Loucy (cell line): Measurements from ENCODE around the gene LSM7.

ENCODE experiments used
- H2AFZ ChIP-seq: fragments of 200-600 bp; sonication (generic); 2 replicates; pipeline ENCODE4 v1.6.0; 2016; ENCODE audit warnings: antibody characterized with exemption, mild to moderate bottlenecking, low read length, moderate library complexity
- H3F3A ChIP-seq: fragments of 200-600 bp; 2 replicates; pipeline ENCODE4 v1.6.0; 2016; ENCODE audit warnings: antibody characterized with exemption, low read depth, mild to moderate bottlenecking
- H3K27me3 ChIP-seq: fragments of 200-600 bp; sonication (generic); 2 replicates; pipeline ENCODE4 v1.6.1; 2014; ENCODE audit warnings: low read length, mild to moderate bottlenecking; ENCODE audit not compliant: insufficient read depth, poor library complexity, severe bottlenecking
- H3K36me3 ChIP-seq: fragments of 200-600 bp; sonication (generic); 2 replicates; pipeline ENCODE4 v1.6.1; 2016; ENCODE audit warnings: low read length; ENCODE audit not compliant: insufficient read depth
- H3K4me1 ChIP-seq: fragments of 200-600 bp; sonication (generic); 2 replicates; pipeline ENCODE4 v1.5.1; 2014; ENCODE audit warnings: low read length, mild to moderate bottlenecking; ENCODE audit not compliant: insufficient read depth, poor library complexity, severe bottlenecking
- H3K4me2 ChIP-seq: fragments of 200-600 bp; sonication (generic); 2 replicates; pipeline ENCODE4 v1.6.0; 2014; ENCODE audit warnings: antibody characterized with exemption, low read length, low read depth, mild to moderate bottlenecking; ENCODE audit not compliant: poor library complexity, severe bottlenecking
- H3K4me3 ChIP-seq: fragments of 200-600 bp; sonication (generic); 2 replicates; pipeline ENCODE4 v1.5.1; 2014; ENCODE audit warnings: low read length, mild to moderate bottlenecking, mixed read lengths; ENCODE audit not compliant: poor library complexity, severe bottlenecking
- H3K79me2 ChIP-seq: fragments of 200-600 bp; sonication (generic); 2 replicates; pipeline ENCODE4 v1.6.1; 2014; ENCODE audit warnings: low read length; ENCODE audit not compliant: insufficient read depth
- H3K9ac ChIP-seq: fragments of 200-600 bp; sonication (generic); 2 replicates; pipeline ENCODE4 v1.6.0; 2014; ENCODE audit warnings: mild to moderate bottlenecking, low read depth, low read length, moderate library complexity; ENCODE audit not compliant: poor library complexity, severe bottlenecking
- H3K9me2 ChIP-seq: fragments of 200-600 bp; sonication (generic); replicated peaks from 2 replicates; pipeline ENCODE4 v1.6.1; 2016; ENCODE audit warnings: low read depth, low read length, mixed read lengths
- H3K9me3 ChIP-seq: fragments of 200-600 bp; sonication (generic); 2 replicates; pipeline ENCODE4 v1.6.1; 2014; ENCODE audit warnings: mild to moderate bottlenecking, antibody characterized with exemption, low read length, low read depth; ENCODE audit not compliant: insufficient read depth
- H4K20me1 ChIP-seq: fragments of 200-600 bp; sonication (generic); 2 replicates; pipeline ENCODE4 v1.6.0; 2014; ENCODE audit warnings: antibody characterized with exemption, low read length, mild to moderate bottlenecking; ENCODE audit not compliant: insufficient read depth, poor library complexity, severe bottlenecking
- CTCF ChIP-seq: fragments of 200-600 bp; sonication (generic); conservative IDR thresholded peaks from 2 replicates; pipeline ENCODE4 v1.5.1; 2014; ENCODE audit warnings: mild to moderate bottlenecking, antibody characterized with exemption, low read length
- EZH2phosphoT487 ChIP-seq: fragments of 200-600 bp; IDR thresholded peaks from 2 replicates; pipeline ENCODE4 v1.6.1; 2018; ENCODE audit warnings: antibody characterized with exemption, mild to moderate bottlenecking, moderate library complexity, borderline replicate concordance

LSM7 gene

GRCh38 chr19:2362046-2362969 lies 33.9 kb upstream of the LSM7 start:
- TF ChIP-seq EZH2phosphoT487 (no peak), CTCF (no peak)
- Histone ChIP-seq H3K36me3 (no peaks in the 10 kb centered on the region), H3K79me2 (no peaks in the 10 kb centered on the region), H2AFZ (no peak overlapping the region), H3K4me1 (peaks cover 9% of the 10 kb centered on the region), H3K27me3 (no peaks in the 10 kb centered on the region), H3K4me3 (no peak overlapping the region), H3K4me2 (no peak overlapping the region), H3K9ac (no peak overlapping the region), H3F3A (no peaks in the 10 kb centered on the region), H4K20me1 (no peaks in the 10 kb centered on the region), H3K9me2 (no peaks in the 10 kb centered on the region), H3K9me3 (no peaks in the 10 kb centered on the region)

- H3K9me2 ChIP-seq: no peaks in the 10 kb centered on the region
- no peaks in the 10 kb centered on the region for H4K20me1 ChIP-seq
These were observed 33.1 kb upstream of the LSM7 start for GRCh38 chr19:2361246-2362045.

GRCh38 chr19:2360833-2361232 lies 32.4 kb upstream of the LSM7 start:
- Histone ChIP-seq H3K4me2 (no peak overlapping the region), H3F3A (no peaks in the 10 kb centered on the region), H3K9ac (no peak overlapping the region), H3K4me1 (peaks cover 9% of the 10 kb centered on the region), H3K27me3 (no peaks in the 10 kb centered on the region), H3K36me3 (no peaks in the 10 kb centered on the region), H3K9me3 (no peaks in the 10 kb centered on the region), H3K4me3 (no peak overlapping the region), H4K20me1 (no peaks in the 10 kb centered on the region), H2AFZ (no peak overlapping the region), H3K79me2 (no peaks in the 10 kb centered on the region), H3K9me2 (no peaks in the 10 kb centered on the region)
- TF ChIP-seq CTCF (no peak), EZH2phosphoT487 (no peak)

More at GRCh38 chr19:2361246-2362045, 33.1 kb upstream of the LSM7 start:
- no peak overlapping the region for H2AFZ ChIP-seq
- TF ChIP-seq CTCF (no peak), EZH2phosphoT487 (no peak)
- no peaks in the 10 kb centered on the region for H3F3A ChIP-seq
- H3K4me3 ChIP-seq: no peak overlapping the region
- H3K27me3 ChIP-seq: no peaks in the 10 kb centered on the region
- no peaks in the 10 kb centered on the region for H3K36me3 ChIP-seq
- H3K4me1 ChIP-seq: peaks cover 9% of the 10 kb centered on the region
- no peak overlapping the region for H3K4me2 ChIP-seq
- no peaks in the 10 kb centered on the region for H3K79me2 ChIP-seq
- no peak overlapping the region for H3K9ac ChIP-seq
- no peaks in the 10 kb centered on the region for H3K9me3 ChIP-seq
